ENCODE data around the gene SSC4D.
"Not testable (repeated sequence)": the region's sequence is repeated elsewhere in the genome, so short reads cannot be mapped to it uniquely, and the experiment has no call there.

Gene SSC4D

DNA sequence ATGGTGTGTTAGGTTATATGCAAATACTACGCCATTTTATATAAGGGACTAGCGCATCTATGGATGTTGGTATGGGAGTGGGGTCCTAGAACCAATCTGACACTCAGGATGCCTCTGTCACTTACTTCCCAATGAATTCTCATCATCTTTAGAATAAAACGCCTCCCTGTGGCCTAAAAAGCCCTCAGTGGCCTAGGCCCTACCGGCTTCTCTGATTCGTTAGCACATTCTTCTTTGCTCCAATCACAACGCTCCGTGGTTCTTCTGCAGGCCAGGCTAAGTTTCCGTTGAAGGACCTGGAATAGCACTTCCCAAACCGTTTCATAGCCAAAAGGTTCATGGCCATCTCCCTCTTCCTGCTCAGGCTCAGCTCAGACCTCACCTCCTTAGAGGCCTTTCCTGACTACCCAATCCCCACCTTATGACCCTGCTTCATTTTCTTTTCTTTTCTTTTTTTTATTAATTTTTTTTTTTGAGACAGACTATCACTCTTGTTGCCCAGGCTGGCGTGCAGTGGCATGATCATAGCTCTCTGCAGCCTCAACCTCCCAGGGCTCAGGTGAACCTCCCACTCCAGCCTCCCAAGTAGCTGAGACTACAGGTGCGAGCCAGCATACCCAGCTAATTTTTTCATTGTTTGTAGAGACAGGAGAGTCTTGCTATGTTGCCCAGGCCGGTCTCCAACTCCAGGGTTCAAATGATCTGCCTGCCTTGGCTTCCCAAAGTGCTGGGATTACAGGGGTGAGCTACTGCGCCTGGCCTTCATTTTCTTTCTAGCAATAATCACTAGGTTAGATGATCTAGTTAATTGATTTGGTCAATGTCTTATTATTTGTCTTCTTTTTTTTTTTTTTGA is 26.2 kb downstream of the SSC4D start:
- no peak for DNase-seq (ENCODE audit: low spot score)

DNA sequence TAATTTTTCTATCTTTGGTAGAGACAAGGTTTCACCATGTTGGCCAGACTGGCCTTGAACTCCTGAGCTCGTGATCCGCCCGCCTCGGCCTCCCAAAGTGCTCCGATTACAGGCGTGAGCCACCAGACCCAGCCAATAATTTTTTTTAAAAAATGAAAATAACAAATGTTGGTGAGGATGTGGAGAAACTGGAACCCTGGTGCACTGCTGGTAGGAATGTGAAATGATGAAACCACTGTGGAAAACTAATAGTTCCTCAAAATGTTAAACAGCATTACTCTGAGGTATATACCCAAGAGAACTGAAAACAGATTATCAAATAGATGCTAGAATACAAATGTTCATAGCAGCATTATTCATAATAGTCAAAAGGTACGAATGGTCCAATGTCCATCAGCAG is 27.7 kb downstream of the SSC4D start:
- no peak for DNase-seq (ENCODE audit: low spot score)

DNA sequence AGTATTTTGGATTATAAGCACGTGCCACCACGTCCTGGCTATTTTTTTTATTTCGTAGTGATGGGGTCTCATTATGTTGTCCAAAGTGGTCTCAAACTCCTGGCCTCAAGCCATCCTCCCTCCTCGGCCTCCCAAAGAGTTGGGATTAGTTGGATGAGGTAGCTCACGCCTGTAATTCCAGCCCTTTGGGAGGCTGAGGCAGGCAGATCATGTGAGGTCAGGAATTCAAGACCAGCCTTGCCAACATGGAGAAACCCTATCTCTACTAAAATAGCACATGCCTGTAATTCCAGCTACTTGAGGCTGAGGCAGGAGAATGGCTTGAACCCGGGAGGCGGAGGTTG is 28.9 kb downstream of the SSC4D start:
- no peak for DNase-seq (ENCODE audit: low spot score)

DNA sequence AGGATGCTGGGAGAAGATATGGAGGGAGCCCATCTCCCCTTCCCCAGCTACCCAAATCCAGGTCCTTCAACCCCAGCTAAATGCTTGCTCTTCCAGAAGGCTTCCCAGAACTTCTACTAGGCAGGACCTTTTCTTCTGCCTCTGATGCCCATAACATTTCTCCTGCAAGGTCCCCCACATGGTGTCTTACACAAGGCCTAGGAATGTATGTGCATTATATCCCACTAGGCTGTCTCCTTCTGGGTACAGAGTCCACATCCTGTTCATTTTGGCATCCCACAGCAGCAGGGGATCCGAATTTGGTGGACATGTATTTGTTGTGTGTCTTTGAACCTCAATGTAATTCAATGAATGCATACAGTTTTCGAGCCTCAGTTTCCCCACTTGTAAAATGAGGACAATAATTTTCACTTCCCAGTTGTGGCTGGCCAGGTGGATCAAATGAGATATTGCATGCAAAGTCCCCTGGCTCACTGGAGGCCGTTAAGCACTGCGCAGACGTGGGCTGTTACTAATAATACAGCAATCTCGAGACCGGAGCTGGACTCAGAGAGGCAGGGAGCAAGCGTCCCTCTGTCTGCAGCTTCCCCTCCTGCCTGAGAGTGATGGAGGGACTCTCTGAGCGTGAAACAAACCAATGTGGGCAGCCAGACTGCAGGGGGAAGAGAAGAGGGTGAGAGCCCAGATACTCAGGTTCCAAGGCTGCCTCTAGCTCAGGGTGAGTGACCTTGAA is 32.1 kb downstream of the SSC4D start:
- DNase-seq (ENCODE audit: low spot score), result no peak

DNA sequence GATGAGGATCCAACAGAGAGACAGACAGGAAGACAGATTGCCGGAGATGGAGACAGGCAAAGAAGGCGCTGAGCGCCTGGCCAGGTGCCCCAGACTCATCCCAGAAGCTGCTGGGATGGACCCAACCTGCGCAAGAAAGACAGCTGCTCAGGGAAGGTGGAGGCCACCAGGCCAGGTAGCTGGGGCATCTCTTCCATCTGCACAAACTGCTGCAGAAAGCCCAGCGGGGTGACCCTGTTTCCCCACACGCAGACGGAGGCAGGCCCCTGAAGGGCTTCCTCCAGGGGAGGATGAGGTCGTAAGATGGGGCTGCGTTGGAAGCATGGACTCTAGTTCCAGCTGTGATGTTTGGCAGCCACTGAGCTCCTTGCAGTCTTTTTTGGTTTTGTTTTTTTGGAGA is 34.2 kb downstream of the SSC4D start:
- DNase-seq (ENCODE audit: low spot score), result no peak

DNA sequence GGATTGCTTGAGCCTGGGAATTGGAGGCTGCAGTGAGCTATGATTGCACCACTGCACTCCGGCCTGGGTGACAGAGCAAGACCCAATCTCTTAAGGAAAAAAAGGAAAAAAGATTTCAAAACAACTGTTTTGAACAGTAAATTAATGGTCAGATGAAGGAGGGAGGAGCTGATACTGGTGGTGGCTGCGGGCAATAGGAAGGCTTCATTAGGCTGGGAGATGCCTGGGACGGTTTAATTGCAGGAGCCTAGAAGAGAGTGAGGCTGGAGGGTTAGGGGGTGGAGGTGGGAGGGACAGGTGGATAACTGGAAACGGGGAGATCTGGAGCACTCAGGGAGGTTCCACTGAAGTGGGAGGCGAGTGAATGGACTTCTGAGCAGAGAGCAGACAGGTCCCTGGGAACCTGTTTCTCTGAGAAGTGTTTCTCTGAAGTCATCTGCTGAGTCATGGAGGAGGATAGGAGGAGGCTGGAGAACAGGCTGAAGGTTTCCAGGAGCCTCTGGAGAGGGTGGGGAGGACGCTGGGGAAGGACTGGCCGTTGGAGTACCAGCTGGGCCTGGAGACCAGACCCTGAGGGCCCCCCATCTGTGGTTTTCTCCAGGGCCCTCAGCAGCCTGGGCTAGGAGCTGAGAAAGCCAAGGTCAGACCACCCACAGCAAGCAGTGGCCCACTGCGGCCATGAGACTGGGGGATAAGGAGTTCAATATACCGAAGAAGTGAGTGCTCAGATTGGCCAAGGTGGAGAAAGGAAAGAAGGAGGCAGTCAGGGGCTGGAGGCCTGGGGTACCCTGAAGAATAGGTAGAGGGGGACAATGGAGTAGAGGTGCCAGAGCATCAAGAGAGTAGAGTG is 36.3 kb downstream of the SSC4D start:
- DNase-seq (ENCODE audit: low spot score), result peak; percentile 75

DNA sequence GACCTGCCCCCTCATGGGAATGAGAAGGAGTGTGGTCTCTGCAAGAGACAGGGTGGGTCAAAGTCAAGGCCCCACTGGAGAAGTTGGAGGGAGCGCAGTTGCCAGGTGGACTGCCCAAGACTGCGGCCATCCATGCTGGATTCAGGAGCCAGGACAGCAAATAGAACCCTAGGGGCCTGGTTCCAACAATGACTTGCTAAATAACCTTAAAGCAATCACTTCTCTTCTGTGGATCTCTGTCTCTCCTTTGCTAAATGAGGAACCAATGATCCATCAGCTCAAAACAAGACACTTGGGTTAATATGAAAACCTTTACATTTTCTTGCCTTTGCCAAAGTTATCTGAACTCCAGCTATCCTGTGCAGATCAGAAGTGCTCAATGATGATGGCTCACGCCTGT is 38.1 kb downstream of the SSC4D start:
- no peak for DNase-seq (ENCODE audit: low spot score)

DNA sequence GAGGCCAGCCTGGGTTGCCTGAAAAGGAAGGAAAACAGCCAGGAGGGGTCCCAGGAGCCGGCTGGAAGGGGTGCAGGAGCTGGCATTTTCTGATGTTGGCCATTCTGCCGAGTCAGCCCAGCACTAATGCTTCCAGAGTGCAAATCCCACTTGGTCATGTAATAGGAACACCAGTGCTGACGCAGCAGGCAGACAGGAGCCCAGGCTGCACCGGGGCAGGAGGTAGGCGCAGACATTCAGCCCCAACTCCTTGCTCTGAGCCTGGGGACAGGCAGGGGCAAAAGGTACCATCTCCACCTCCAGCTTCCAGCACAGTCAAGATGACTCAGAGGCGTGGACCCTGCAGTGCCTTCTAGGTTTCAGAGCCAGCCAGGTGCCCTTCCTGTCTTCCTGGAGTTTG is 40.5 kb downstream of the SSC4D start:
- DNase-seq (ENCODE audit: low spot score), result no peak

DNA sequence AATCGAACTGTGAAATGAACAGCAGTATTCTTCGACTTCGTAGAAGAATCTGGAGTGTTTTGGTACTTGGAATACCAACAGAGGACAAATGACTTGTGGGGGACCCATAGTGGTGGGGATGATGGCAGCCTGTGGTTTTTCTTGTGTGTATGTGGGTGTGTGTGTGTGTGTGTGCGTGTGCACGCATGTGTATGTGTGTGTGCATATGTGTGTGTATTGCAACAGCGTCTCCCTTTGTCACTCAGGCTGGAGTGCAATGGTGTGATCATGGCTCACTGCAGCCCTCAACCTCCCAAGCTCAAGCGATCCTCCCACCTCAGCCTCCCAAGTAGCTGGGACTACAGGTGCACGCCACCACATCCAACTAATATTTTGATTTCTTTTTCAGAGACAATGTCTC is 41.3 kb downstream of the SSC4D start:
- DNase-seq (ENCODE audit: low spot score), result no peak

DNA sequence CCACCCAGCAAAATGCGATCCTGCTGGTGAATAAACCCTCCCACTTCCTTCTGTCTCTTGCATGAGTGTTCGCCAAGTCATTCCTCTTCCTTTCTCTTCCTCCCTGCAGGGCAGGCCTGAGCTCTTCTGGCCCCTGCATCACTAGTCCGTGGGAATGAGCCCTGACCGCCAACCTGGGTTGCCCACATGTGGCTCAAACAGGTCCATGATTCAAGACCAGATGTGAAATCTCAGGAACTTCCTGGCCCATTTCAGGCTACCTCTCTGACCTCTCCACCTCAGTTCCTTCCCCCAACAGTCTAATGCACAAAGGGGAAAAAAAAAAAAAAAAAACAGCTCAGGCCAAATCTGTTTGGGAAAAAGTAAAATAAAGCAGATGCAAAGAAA is 45.3 kb downstream of the SSC4D start:
- peak; percentile 52 for DNase-seq (ENCODE audit: low spot score)

DNA sequence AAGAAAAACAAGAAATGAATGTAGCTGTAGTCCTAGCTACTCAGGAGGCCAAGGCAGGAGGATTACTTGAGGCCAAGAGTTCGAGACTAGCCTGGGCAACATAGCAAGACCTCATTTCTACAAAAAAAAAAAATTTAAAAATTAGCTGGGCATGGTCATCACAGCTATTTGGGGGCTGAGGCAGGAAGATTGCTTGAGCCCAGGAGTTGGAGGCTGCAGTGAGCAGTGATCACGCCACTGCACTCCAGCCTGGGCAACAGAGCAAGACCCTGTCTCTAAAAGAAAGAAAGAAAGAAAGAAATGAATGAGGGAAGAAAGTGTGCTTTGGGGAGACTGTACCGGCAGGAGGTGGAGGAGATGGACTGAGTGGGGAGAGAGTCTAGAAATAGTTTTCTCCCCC is 45.7 kb downstream of the SSC4D start:
- DNase-seq (ENCODE audit: low spot score), result not testable (repeated sequence)

DNA sequence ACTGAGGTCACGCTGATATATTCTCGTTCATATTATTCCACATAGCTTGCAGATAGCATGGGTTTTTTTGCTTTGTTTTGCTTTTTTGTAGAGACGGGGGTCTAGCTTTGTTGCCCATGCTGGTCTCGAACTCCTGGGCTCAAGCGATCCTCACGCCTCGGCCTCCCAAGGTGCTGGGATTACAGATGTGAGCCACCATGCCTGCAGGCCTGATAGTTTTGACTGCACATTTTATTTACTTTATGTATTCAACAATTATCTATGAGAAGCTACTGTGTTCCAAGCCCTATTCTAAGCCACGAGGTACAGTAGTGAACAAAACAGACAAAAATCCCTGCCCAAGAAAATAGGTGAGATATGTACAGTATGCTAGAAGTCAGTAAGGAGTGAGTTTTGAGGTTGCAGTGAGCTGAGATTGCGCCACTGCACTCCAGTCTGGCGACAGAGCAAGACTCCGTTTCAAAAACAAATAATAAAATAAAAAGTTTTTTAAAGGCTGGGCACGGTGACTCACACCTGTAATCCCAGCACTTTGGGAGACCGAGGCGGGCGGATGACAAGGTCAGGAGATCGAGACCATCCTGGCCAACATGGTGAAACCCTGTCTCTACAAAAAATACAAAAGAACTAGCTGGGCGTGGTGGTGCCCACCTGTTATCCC is 49.4 kb downstream of the SSC4D start:
- no peak for DNase-seq (ENCODE audit: low spot score)

DNA sequence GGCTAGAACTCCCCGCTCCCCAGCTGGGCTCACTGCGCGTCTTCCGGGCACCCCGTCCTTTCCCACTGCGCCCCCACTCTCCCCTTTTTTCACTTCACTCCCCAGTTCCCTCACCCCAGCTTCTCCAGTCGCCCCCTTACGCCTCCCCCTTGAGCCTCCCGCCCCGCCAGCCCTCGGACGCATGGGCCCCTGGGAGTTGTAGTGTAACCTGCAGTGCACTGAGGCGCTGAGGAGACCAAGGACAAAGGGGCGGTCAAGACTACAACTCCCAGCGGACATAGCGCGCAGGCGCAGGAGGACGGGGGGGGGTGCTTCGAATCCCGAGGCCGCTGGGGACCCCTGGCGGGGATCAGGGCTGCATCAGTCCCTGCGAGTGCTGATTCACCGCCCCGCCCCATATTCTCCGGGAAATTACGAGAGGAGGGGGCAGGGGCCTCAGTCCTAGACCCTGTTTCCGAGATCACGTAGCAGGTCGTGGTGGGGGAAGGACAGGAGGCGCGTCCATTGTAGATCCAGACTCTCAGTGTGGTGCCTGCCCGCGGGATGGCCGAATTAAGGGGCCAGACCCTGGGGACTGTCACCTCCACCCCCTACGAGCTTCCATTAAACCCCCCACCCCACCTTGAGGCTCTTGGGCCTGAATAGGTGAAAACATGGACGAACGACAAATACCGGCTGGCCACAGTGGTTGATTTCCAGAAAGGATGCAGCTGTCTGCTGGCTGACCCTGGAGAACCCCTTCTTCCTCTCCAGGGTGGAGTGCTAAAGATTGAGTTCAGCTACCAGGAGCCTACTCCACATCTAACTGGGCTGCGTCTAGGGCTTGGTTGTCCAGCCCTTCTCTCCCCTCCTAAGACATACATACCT is 50.2 kb downstream of the SSC4D start:
- DNase-seq (ENCODE audit: low spot score), result peak; percentile 99

DNA sequence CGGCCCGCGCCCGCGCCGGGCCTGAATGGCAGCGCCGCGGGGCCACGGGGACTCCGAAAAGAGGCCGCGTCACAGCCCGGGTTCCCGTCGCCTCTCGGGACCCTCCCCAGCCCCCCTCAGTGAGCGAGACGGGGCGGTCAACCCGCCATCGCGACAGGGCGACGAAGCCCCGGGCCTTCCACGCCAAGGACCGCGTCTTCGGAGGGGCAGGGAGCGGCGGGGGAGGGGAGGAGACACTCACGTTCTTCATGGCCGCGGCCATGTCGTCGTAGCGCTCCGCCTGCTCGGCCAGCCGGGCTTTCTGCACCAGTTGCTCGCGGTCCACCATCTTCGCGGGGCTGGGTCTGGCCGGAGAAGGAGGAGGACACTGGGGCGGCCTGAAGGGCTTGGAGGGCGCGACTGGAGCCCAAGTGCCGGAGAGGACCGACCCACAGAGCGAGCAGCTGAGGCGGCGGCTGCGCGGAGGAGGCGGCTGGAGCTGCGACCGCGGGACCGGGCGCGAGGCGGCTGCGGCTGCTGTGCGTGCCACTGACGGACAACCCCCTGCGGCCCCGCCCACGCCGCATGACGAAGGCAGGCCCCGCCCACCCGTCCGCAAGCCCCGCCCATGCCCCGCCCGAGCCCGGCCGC is 50.9 kb downstream of the SSC4D start, which contains the start of gene YWHAG:
Gene YWHAG (minus strand): TSS at position 511 of the 630 bp plus-strand sequence. CDS start 183 bp downstream, at position 328.
- DNase-seq (ENCODE audit: low spot score), result peak; percentile 90

DNA sequence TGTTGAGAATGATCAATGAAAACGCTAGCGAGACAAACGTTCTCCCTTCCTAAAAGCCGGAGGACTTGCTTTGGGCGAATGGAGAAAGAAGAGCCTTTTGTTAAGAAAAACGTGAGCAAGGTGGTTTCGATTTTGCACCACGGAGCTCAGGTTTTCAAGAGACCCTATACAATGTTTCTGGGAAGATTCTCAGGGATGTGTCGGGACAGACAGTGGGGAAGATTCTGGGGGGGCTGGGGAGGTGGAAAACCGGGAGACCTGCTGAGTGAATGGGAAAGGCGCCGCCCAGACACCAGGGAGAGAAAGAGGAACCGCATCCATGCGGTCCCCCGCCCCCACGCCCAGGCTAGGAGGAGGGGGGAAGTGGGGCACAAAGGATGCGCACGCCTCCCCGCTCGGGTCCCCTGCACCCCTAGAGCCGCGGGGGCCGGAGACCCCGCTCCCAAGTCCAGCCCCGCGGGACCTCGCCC is 51.5 kb downstream of the SSC4D start:
- DNase-seq (ENCODE audit: low spot score), result peak; percentile 33

DNA sequence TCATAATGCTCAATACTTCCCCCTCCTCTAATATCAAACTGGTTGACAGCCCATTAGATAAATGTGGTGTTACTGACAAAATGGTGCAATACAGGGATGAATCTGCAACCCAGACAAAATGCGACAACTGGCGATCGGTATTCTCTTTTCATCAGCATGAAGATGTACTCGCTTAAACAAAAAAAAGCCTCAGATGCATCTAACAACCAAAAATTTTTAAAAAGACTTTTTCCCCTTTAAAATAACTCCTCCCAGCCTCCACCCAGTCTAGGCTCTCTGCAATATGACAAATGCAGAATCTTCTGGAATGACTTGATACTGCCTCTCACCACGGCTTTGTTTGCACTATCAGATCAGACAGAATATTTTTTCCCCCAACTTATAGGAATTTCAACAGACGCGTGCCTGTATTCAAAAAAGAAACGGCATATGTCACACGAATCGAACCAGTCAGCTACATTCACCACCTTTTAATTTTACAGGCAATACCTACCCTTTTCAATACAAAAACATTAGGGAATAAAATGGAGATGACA is 52.0 kb downstream of the SSC4D start:
- no peak for DNase-seq (ENCODE audit: low spot score)

DNA sequence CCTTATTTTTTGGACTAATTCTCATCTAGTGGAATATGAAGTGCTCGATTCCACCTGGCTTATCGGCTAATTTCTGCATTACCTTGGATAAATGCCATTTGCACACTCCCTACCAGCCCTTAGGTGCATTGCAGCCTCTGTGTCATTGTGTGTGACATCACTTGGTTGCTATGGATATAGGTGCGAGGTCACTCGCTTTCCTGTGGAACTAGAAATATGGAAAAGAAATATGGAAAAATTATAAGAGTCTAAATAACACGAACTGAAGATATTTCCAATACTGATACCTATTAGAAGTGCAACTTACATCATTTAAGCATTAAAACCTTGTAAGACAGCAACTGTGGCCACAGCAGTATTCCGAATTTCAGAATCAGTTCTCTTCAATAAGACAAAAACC is 52.7 kb downstream of the SSC4D start:
- no peak for DNase-seq (ENCODE audit: low spot score)

DNA sequence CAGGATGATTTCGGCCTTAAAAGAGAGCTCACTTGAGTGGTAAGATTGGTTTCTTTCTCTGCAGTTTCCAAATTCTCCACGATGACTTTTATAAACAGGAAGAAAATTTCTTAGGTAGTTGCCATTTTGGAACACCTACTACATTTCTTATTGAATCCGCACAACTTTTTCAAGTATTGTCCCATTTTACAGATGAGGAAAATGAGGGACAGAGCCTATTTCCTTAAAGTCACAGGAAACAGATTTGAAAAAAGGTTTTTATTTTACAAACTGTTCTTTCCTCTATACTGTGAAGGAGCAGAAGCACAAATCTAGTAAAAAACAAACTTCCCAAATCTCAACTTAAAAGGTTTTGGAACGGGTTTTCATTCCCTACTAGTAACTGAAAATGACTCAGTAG is 53.4 kb downstream of the SSC4D start:
- no peak for DNase-seq (ENCODE audit: low spot score)

DNA sequence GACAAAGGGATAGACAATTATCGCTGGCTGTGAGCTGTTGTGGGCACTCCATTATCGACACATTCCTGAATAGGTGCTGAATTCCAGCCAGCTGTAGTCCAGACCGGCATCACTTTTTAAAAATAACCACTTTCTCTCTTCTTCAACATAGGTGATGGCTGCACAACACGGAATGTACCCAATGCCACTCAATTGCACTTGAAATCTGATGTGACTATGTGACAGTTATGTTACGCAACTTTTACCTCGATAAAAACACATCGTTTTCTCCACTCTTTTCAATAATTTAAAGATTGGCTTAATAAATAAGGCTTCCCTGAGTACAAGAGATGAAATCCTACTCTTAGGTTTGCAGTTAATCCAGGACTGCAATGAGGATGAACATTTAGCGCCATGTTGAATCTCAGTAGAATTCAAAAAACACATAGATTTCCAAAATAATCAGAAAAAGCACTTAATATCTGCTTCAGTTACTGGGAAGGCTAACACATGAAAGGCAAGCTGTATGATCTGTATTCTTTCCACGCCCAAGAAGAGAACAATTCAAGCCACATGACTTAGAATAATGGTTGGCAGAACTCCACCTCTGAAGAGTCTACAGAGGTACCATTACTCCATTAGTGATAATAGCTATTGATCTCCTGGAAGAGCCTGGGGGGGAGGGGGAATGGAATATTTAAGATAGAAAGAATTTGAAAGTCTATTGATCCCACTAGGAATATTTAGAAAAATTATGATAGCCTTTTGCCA is 54.3 kb downstream of the SSC4D start:
- no peak for DNase-seq (ENCODE audit: low spot score)
